GM23248 (cell line): ENCODE results near the gene ZNF138.

ENCODE experiments used
- EZH2 ChIP-seq: fragments of 200-600 bp; sonication (generic); IDR thresholded peaks from 2 replicates; pipeline ENCODE4 v1.6.1; 2018; ENCODE audit warnings: antibody characterized with exemption, mild to moderate bottlenecking; ENCODE audit not compliant: insufficient read depth, poor library complexity, severe bottlenecking
- EZH2phosphoT487 ChIP-seq: fragments of 200-600 bp; sonication (generic); IDR thresholded peaks from 2 replicates; pipeline ENCODE4 v1.6.1; 2018; ENCODE audit warnings: antibody characterized with exemption, moderate library complexity, mild to moderate bottlenecking, low read depth; ENCODE audit not compliant: insufficient read depth

GRCh38 chr7:64872351-64873154 is 78.3 kb downstream of the ZNF138 start:
- no peak for TF ChIP-seq EZH2phosphoT487
- TF ChIP-seq EZH2 = no peak
